SK-N-SH treated with all-trans-retinoic acid at 6 μM for 48 hours (cell line): ENCODE results near the gene RBM47.

Source experiments
- ATAC-seq: fragments of 200-7000 bp; cut with Tn5 transposase; 3 replicates; pipeline ENCODE4 v1.9.1; 2020; ENCODE audit warnings: mild to moderate bottlenecking, moderate library complexity
- ARNTL ChIP-seq: fragments of 450-650 bp; formaldehyde crosslinking; IDR thresholded peaks from 2 replicates; pipeline ENCODE4 v1.5.0; 2020; ENCODE audit warnings: low read depth, mild to moderate bottlenecking, moderate library complexity, borderline replicate concordance
- CREB5 ChIP-seq: fragments of 250-450 bp; sonication (Bioruptor Pico); IDR thresholded peaks from 2 replicates; pipeline ENCODE4 v1.5.1; 2020; ENCODE audit warnings: low read depth, mild to moderate bottlenecking, moderate library complexity
- CSDC2 ChIP-seq: fragments of 250-450 bp; sonication (Bioruptor Pico); IDR thresholded peaks from 2 replicates; pipeline ENCODE4 v1.5.0; 2020; ENCODE audit warnings: mild to moderate bottlenecking, moderate library complexity
- CSRNP3 ChIP-seq: fragments of 250-450 bp; sonication (Bioruptor Pico); IDR thresholded peaks from 2 replicates; pipeline ENCODE4 v1.5.1; 2021; ENCODE audit warnings: mild to moderate bottlenecking, moderate library complexity
- ESRRG ChIP-seq: fragments of 250-450 bp; sonication (Bioruptor Pico); IDR thresholded peaks from 2 replicates; pipeline ENCODE4 v1.6.1; 2021; ENCODE audit warnings: mild to moderate bottlenecking
- GLIS3 ChIP-seq: fragments of 250-450 bp; sonication (Bioruptor Pico); IDR thresholded peaks from 2 replicates; pipeline ENCODE4 v1.5.0; 2020; ENCODE audit warnings: mild to moderate bottlenecking, moderate library complexity
- OSR1 ChIP-seq: fragments of 250-450 bp; sonication (Bioruptor Pico); IDR thresholded peaks from 2 replicates; pipeline ENCODE4 v1.8.0; 2022; ENCODE audit warnings: moderate library complexity, mild to moderate bottlenecking, inconsistent platforms
- PATZ1 ChIP-seq: fragments of 250-450 bp; sonication (Bioruptor Pico); IDR thresholded peaks from 2 replicates; pipeline ENCODE4 v1.8.0; 2020; ENCODE audit warnings: mild to moderate bottlenecking, moderate library complexity, borderline replicate concordance
- POU6F1 ChIP-seq: fragments of 250-450 bp; sonication (Bioruptor Pico); IDR thresholded peaks from 2 replicates; pipeline ENCODE4 v1.8.0; 2021; ENCODE audit warnings: low read depth, mild to moderate bottlenecking, moderate library complexity, borderline replicate concordance
- PPARA ChIP-seq: fragments of 250-450 bp; sonication (Bioruptor Pico); IDR thresholded peaks from 2 replicates; pipeline ENCODE4 v1.5.0; 2020; ENCODE audit warnings: mild to moderate bottlenecking, borderline replicate concordance
- RARB ChIP-seq: fragments of 250-450 bp; sonication (Bioruptor Pico); IDR thresholded peaks from 2 replicates; pipeline ENCODE4 v1.8.0; 2021; ENCODE audit warnings: mild to moderate bottlenecking, moderate library complexity
- SNAI2 ChIP-seq: fragments of 250-450 bp; sonication (Bioruptor Pico); IDR thresholded peaks from 2 replicates; pipeline ENCODE4 v1.5.0; 2020; ENCODE audit warnings: mild to moderate bottlenecking, moderate library complexity
- TCF4 ChIP-seq: fragments of 250-450 bp; sonication (Bioruptor Pico); IDR thresholded peaks from 2 replicates; pipeline ENCODE4 v1.8.0; 2021; ENCODE audit warnings: mild to moderate bottlenecking, moderate library complexity, borderline replicate concordance
- TOX ChIP-seq: fragments of 250-450 bp; sonication (Bioruptor Pico); IDR thresholded peaks from 2 replicates; pipeline ENCODE4 v1.8.0; 2021; ENCODE audit warnings: mild to moderate bottlenecking, moderate library complexity, borderline replicate concordance
- TSHZ2 ChIP-seq: fragments of 250-450 bp; sonication (Bioruptor Pico); IDR thresholded peaks from 2 replicates; pipeline ENCODE4 v1.5.0; 2020; ENCODE audit warnings: mild to moderate bottlenecking, moderate library complexity
- ZC3H10 ChIP-seq: fragments of 250-450 bp; sonication (Bioruptor Pico); IDR thresholded peaks from 2 replicates; pipeline ENCODE4 v1.5.1; 2021; ENCODE audit warnings: mild to moderate bottlenecking, moderate library complexity
- ZFP30 ChIP-seq: fragments of 450-650 bp; formaldehyde crosslinking; IDR thresholded peaks from 2 replicates; pipeline ENCODE4 v1.5.0; 2022; ENCODE audit warnings: mild to moderate bottlenecking, moderate library complexity
- ZNF565 ChIP-seq: fragments of 450-650 bp; formaldehyde crosslinking; conservative IDR thresholded peaks from 2 replicates; pipeline ENCODE4 v1.5.0; 2020; ENCODE audit warnings: low read depth, mild to moderate bottlenecking, moderate library complexity
- ZNF70 ChIP-seq: fragments of 450-650 bp; formaldehyde crosslinking; IDR thresholded peaks from 2 replicates; pipeline ENCODE4 v1.5.0; 2020; ENCODE audit warnings: mild to moderate bottlenecking, moderate library complexity
- ZNF8 ChIP-seq: fragments of 450-650 bp; formaldehyde crosslinking; IDR thresholded peaks from 2 replicates; pipeline ENCODE4 v1.5.0; 2020; ENCODE audit warnings: mild to moderate bottlenecking, moderate library complexity

Gene RBM47

GRCh38 chr4:40629401-40630334 lies at the start of gene RBM47:
RBM47 (minus strand) TSS chr4:40629864; CDS start chr4:40438893, 190,971 bp downstream.
- TF ChIP-seq PATZ1 (CRISPR knock-in tag) (no peak), POU6F1 (no peak), ZNF70 (CRISPR knock-in tag) (no peak), TOX (CRISPR knock-in tag) (no peak), SNAI2 (CRISPR knock-in tag) (no peak)
- peak; percentile 91 for ATAC-seq

GRCh38 chr4:40678421-40678820 lies 48.8 kb upstream of the RBM47 start:
- TF ChIP-seq RARB (CRISPR knock-in tag) (no peak), CSRNP3 (no peak), ZFP30 (CRISPR knock-in tag) (no peak), ZNF565 (CRISPR knock-in tag) (no peak), GLIS3 (no peak), TSHZ2 (CRISPR knock-in tag) (no peak), ARNTL (CRISPR knock-in tag) (no peak), TCF4 (CRISPR knock-in tag) (no peak)
- ATAC-seq, result no peak

GRCh38 chr4:40675166-40675565 lies 45.5 kb upstream of the RBM47 start:
- no peak for ATAC-seq
- TF ChIP-seq CREB5 (CRISPR knock-in tag), result no peak
- no peak for TF ChIP-seq ZNF8
- TF ChIP-seq SNAI2 (CRISPR knock-in tag), result no peak
- no peak for TF ChIP-seq CSDC2 (CRISPR knock-in tag)
- TF ChIP-seq TSHZ2 (CRISPR knock-in tag), result no peak
- no peak for TF ChIP-seq ESRRG (CRISPR knock-in tag)
- no peak for TF ChIP-seq TOX (CRISPR knock-in tag)
- TF ChIP-seq PATZ1 (CRISPR knock-in tag), result no peak
- no peak for TF ChIP-seq ARNTL (CRISPR knock-in tag)
- no peak for TF ChIP-seq GLIS3
- no peak for TF ChIP-seq ZC3H10 (CRISPR knock-in tag)
- no peak for TF ChIP-seq ZNF70 (CRISPR knock-in tag)
- TF ChIP-seq OSR1, result no peak
- TF ChIP-seq CSRNP3, result no peak
- no peak for TF ChIP-seq PPARA (CRISPR knock-in tag)
